Neural cell (in vitro differentiated cells): Measurements from ENCODE around the gene BNC2. TPM values are rescaled to one million over a fixed set of nuclear protein-coding genes. Genes with fewer than 3 reads are reported as not detected.

ENCODE experiments used
- H2AFZ ChIP-seq: fragments of 200-600, 300-800 bp; sonication (generic), shearing (Covaris generic); 2 replicates; pipeline ENCODE4 v1.6.0; 2014; ENCODE audit warnings: low read depth, mild to moderate bottlenecking, antibody characterized with exemption, low read length, moderate library complexity
- H3F3A ChIP-seq: fragments of 200-600 bp; shearing (Covaris generic); 2 replicates; pipeline ENCODE4 v1.6.1; 2016; ENCODE audit warnings: mild to moderate bottlenecking, moderate library complexity, mixed read lengths, antibody characterized with exemption, low read length; ENCODE audit not compliant: insufficient read depth, poor library complexity, severe bottlenecking
- H3K27ac ChIP-seq: fragments of 200-600, 300-800 bp; sonication (generic), shearing (Covaris generic); 2 replicates; pipeline ENCODE4 v1.5.1; 2014; ENCODE audit warnings: mild to moderate bottlenecking, low read length, moderate library complexity
- H3K27me3 ChIP-seq: fragments of 300-800, 200-600 bp; sonication (generic), shearing (Covaris generic); 2 replicates; pipeline ENCODE4 v1.6.0; 2014; ENCODE audit warnings: mild to moderate bottlenecking, low read depth, low read length, moderate library complexity; ENCODE audit not compliant: insufficient read depth
- H3K36me3 ChIP-seq: fragments of 300-800, 200-600 bp; sonication (generic), shearing (Covaris generic); 2 replicates; pipeline ENCODE4 v1.5.1; 2014; ENCODE audit warnings: mild to moderate bottlenecking, antibody characterized with exemption, low read length, moderate library complexity; ENCODE audit not compliant: insufficient read depth
- H3K4me2 ChIP-seq: fragments of 300-800, 200-600 bp; sonication (generic), shearing (Covaris generic); 2 replicates; pipeline ENCODE4 v1.6.0; 2014; ENCODE audit warnings: mild to moderate bottlenecking, low read length
- H3K4me3 ChIP-seq: fragments of 300-800, 200-600 bp; sonication (generic), shearing (Covaris generic); 2 replicates; pipeline ENCODE4 v1.5.1; 2014; ENCODE audit warnings: mild to moderate bottlenecking, low read length, moderate library complexity
- H3K79me2 ChIP-seq: fragments of 200-600 bp; shearing (Covaris generic); replicated peaks from 2 replicates; pipeline ENCODE4 v1.6.0; 2014; ENCODE audit warnings: mild to moderate bottlenecking, low read length, moderate library complexity; ENCODE audit not compliant: insufficient read depth
- H3K9ac ChIP-seq: fragments of 300-800, 200-600 bp; sonication (generic), shearing (Covaris generic); 2 replicates; pipeline ENCODE4 v1.6.1; 2016; ENCODE audit warnings: mild to moderate bottlenecking, low read length, mixed read lengths
- H3K9me2 ChIP-seq: fragments of 200-600 bp; shearing (Covaris generic); 2 replicates; pipeline ENCODE4 v1.6.1; 2016; ENCODE audit warnings: mild to moderate bottlenecking, low read length, mixed read lengths; ENCODE audit not compliant: insufficient read depth
- H3K9me3 ChIP-seq: fragments of 200-600, 300-800 bp; sonication (generic), shearing (Covaris generic); 2 replicates; pipeline ENCODE4 v1.6.1; 2016; ENCODE audit warnings: mild to moderate bottlenecking, mixed run types, low read length, moderate library complexity, mixed read lengths
- H4K20me1 ChIP-seq: fragments of 200-600 bp; shearing (Covaris generic); 2 replicates; pipeline ENCODE4 v1.6.1; 2016; ENCODE audit warnings: mild to moderate bottlenecking, mixed run types; ENCODE audit not compliant: insufficient read depth
- EP300 ChIP-seq: fragments of 450-650 bp; conservative IDR thresholded peaks from 2 replicates; pipeline ENCODE4 v1.6.1; 2014; ENCODE audit warnings: antibody characterized with exemption, mild to moderate bottlenecking, moderate library complexity; ENCODE audit not compliant: poor library complexity, severe bottlenecking
- EZH2 ChIP-seq: fragments of 200-600, 300-800 bp; shearing (Covaris generic), sonication (generic); IDR thresholded peaks from 2 replicates; pipeline ENCODE4 v1.6.1; 2014; ENCODE audit warnings: antibody characterized with exemption, low read length, borderline replicate concordance, mild to moderate bottlenecking; ENCODE audit not compliant: insufficient read depth, poor library complexity, severe bottlenecking
- MXI1 ChIP-seq: fragments of 450-650 bp; conservative IDR thresholded peaks from 2 replicates; pipeline ENCODE4 v1.6.1; 2014; ENCODE audit warnings: antibody characterized with exemption, mild to moderate bottlenecking; ENCODE audit not compliant: poor library complexity, severe bottlenecking
- POLR2AphosphoS5 ChIP-seq: IDR thresholded peaks from 2 replicates; pipeline ENCODE4 v1.6.1; 2012
- RAD21 ChIP-seq: fragments of 450-650 bp; conservative IDR thresholded peaks from 2 replicates; pipeline ENCODE4 v1.6.1; 2014; ENCODE audit warnings: antibody characterized with exemption, mild to moderate bottlenecking, moderate library complexity
- SMC3 ChIP-seq: fragments of 450-650 bp; conservative IDR thresholded peaks from 2 replicates; pipeline ENCODE4 v1.6.1; 2014; ENCODE audit warnings: antibody characterized with exemption, mild to moderate bottlenecking, moderate library complexity; ENCODE audit not compliant: poor library complexity
- TAF1 ChIP-seq: IDR thresholded peaks from 2 replicates; pipeline ENCODE4 v1.6.1; 2012; ENCODE audit warnings: low read depth
- polyA plus RNA-seq: library from polyadenylated mRNA; depleted of rRNA; stranded (reverse); fragments of >200 nt; gene quantifications from 2 replicates; pipeline ENCODE4 v1.2.3, GENCODE V29; 2014
- TF ChIP-seq, protein P1 (sequence below): fragments of 450-650 bp; IDR thresholded peaks from 2 replicates; pipeline ENCODE4 v1.5.1; 2014; ENCODE audit warnings: antibody characterized with exemption, mild to moderate bottlenecking, moderate library complexity; ENCODE audit not compliant: poor library complexity, severe bottlenecking
- TF ChIP-seq, protein P2 (sequence below): IDR thresholded peaks from 2 replicates; pipeline ENCODE4 v1.6.1; 2012; ENCODE audit warnings: borderline replicate concordance

The BNC2 gene
- polyA plus RNA-seq, 1 donor from 2014 or later = 1.3 TPM

DNA sequence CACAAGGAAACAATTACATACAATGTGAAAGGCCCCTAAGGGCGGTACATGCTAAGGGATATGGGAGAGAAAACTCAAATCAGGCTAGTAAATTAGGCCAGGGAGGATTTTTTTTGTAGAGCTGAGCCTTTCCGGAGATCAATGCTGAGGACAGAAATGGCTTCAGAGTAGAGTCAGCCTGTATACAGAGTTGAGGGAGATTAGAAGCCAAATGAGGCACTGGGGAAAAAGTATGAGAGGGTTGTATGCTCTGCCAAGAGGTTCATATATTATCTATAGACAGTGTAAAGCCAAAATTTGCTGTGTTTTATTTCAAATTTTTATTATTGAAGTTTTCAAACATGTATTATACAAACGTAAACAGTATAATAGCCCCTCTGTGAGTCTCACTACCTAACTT, 103.1 kb downstream of the BNC2 start:
- H3K9me3 ChIP-seq = no peaks in the 10 kb centered on the region
- H3K27ac ChIP-seq = no peak overlapping the region
- no peak overlapping the region for H3K9ac ChIP-seq
- no peaks in the 10 kb centered on the region for H3K36me3 ChIP-seq
- no peak overlapping the region for H3K4me3 ChIP-seq
- no peaks in the 10 kb centered on the region for H3K9me2 ChIP-seq
- H4K20me1 ChIP-seq = no peaks in the 10 kb centered on the region
- no peak overlapping the region for H3K4me2 ChIP-seq
- H2AFZ ChIP-seq = no peak overlapping the region
- TF ChIP-seq SMC3 (no peak), RAD21 (no peak), EZH2 (no peak), MXI1 (no peak), EP300 (no peak), POLR2AphosphoS5 (no peak), TAF1 (no peak)
- TF ChIP-seq, protein P1, sequence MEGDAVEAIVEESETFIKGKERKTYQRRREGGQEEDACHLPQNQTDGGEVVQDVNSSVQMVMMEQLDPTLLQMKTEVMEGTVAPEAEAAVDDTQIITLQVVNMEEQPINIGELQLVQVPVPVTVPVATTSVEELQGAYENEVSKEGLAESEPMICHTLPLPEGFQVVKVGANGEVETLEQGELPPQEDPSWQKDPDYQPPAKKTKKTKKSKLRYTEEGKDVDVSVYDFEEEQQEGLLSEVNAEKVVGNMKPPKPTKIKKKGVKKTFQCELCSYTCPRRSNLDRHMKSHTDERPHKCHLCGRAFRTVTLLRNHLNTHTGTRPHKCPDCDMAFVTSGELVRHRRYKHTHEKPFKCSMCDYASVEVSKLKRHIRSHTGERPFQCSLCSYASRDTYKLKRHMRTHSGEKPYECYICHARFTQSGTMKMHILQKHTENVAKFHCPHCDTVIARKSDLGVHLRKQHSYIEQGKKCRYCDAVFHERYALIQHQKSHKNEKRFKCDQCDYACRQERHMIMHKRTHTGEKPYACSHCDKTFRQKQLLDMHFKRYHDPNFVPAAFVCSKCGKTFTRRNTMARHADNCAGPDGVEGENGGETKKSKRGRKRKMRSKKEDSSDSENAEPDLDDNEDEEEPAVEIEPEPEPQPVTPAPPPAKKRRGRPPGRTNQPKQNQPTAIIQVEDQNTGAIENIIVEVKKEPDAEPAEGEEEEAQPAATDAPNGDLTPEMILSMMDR = no peak
- TF ChIP-seq, protein P2, sequence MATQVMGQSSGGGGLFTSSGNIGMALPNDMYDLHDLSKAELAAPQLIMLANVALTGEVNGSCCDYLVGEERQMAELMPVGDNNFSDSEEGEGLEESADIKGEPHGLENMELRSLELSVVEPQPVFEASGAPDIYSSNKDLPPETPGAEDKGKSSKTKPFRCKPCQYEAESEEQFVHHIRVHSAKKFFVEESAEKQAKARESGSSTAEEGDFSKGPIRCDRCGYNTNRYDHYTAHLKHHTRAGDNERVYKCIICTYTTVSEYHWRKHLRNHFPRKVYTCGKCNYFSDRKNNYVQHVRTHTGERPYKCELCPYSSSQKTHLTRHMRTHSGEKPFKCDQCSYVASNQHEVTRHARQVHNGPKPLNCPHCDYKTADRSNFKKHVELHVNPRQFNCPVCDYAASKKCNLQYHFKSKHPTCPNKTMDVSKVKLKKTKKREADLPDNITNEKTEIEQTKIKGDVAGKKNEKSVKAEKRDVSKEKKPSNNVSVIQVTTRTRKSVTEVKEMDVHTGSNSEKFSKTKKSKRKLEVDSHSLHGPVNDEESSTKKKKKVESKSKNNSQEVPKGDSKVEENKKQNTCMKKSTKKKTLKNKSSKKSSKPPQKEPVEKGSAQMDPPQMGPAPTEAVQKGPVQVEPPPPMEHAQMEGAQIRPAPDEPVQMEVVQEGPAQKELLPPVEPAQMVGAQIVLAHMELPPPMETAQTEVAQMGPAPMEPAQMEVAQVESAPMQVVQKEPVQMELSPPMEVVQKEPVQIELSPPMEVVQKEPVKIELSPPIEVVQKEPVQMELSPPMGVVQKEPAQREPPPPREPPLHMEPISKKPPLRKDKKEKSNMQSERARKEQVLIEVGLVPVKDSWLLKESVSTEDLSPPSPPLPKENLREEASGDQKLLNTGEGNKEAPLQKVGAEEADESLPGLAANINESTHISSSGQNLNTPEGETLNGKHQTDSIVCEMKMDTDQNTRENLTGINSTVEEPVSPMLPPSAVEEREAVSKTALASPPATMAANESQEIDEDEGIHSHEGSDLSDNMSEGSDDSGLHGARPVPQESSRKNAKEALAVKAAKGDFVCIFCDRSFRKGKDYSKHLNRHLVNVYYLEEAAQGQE = no peak
- H3K27me3 ChIP-seq = no peaks in the 10 kb centered on the region
- H3K79me2 ChIP-seq = no peaks in the 10 kb centered on the region
- no peaks in the 10 kb centered on the region for H3F3A ChIP-seq

DNA sequence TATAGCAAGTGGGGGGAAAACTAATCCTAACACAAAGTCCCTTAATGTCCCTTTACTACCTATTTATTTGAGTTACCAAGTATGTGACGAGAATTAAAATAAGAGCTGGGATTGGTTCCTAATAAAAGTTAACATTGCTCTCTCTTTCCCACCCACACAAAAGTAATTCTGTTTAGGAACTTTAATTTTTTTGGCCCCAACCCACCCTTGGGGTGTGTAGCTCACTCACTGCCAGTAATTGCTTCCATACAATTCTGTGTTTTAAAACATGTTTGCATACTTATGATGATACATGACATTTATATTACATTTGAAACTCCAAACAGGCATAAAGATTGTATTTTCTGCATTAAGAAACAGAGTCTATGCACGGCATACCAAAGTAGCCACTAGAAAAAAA, 106.5 kb downstream of the BNC2 start:
- H2AFZ ChIP-seq = no peak overlapping the region

More for the DNA sequence above, 106.5 kb downstream of the BNC2 start:
- Histone ChIP-seq H4K20me1 (no peaks in the 10 kb centered on the region), H3K4me2 (no peak overlapping the region), H3K27me3 (no peaks in the 10 kb centered on the region), H3K36me3 (no peaks in the 10 kb centered on the region), H3F3A (no peaks in the 10 kb centered on the region), H3K27ac (no peak overlapping the region), H3K9me2 (no peaks in the 10 kb centered on the region), H3K79me2 (no peaks in the 10 kb centered on the region), H3K4me3 (no peak overlapping the region), H3K9ac (no peak overlapping the region), H3K9me3 (no peaks in the 10 kb centered on the region)
- TF ChIP-seq POLR2AphosphoS5 = no peak
- no peak for TF ChIP-seq RAD21
- no peak for TF ChIP-seq MXI1
- TF ChIP-seq, protein P2 = no peak
- TF ChIP-seq, protein P1 = no peak
- TF ChIP-seq SMC3 = no peak
- no peak for TF ChIP-seq EP300
